ENCODE results near the gene SYNPR.

The SYNPR gene

DNA sequence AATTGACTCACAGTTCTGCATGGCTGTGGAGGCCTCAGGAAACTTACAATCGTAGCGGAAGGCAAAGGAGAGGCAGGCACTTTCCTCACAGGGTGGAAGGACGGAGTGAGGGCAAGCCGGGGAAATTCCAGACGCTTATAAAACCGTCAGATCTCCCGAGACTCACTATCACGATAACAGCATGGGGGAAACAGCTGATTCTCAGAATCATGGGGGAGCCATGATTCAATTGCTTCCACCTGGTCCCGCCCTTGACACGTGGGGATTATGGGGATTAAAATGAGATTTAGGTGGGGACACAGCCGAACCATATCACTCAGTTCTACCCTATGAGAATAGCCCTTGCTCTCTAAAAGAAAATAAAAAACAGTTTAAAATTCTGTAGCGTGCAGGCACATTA lies 13.4 kb upstream of the SYNPR start:
- no peak for DNase-seq (ENCODE audit: low read depth)
- no peak overlapping the region for H3K4me3 ChIP-seq (ENCODE audit: low read depth, low read length)
- TF ChIP-seq, protein P1, sequence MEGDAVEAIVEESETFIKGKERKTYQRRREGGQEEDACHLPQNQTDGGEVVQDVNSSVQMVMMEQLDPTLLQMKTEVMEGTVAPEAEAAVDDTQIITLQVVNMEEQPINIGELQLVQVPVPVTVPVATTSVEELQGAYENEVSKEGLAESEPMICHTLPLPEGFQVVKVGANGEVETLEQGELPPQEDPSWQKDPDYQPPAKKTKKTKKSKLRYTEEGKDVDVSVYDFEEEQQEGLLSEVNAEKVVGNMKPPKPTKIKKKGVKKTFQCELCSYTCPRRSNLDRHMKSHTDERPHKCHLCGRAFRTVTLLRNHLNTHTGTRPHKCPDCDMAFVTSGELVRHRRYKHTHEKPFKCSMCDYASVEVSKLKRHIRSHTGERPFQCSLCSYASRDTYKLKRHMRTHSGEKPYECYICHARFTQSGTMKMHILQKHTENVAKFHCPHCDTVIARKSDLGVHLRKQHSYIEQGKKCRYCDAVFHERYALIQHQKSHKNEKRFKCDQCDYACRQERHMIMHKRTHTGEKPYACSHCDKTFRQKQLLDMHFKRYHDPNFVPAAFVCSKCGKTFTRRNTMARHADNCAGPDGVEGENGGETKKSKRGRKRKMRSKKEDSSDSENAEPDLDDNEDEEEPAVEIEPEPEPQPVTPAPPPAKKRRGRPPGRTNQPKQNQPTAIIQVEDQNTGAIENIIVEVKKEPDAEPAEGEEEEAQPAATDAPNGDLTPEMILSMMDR (IDR thresholded peaks at IDR 0.05; ENCODE audit: low read depth, low read length) = no peak

DNA sequence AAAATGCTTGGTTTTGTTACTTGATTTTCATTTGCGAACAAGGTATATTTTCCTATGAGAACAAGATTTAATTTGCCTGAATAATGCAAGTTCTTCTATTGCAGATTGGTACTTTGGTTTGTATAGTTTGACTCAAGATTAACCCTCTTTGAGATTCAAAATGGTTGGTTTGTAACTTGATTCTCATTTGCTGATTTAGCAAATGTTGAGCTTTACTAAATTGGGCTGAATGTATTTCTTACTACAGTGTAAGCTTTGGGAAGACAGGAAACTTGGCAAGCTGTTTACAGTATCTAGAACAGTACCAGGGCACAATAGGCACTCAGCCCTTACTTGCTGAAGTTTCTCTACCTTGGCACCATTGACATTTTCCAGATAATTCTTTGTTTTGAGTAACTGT lies 3.7 kb upstream of the SYNPR start:
- no peak overlapping the region for H3K4me3 ChIP-seq (ENCODE audit: low read depth, low read length)
- no peak for DNase-seq (ENCODE audit: low read depth)
- TF ChIP-seq MYC (IDR thresholded peaks at IDR 0.05; ENCODE audit: low read depth, low read length) (no peak), POLR2A (IDR thresholded peaks at IDR 0.05; ENCODE audit: extremely low read depth, insufficient read length) (no peak)
- TF ChIP-seq, protein P1 (IDR thresholded peaks at IDR 0.05; ENCODE audit: low read depth, low read length) = no peak
- TF ChIP-seq, protein P2, sequence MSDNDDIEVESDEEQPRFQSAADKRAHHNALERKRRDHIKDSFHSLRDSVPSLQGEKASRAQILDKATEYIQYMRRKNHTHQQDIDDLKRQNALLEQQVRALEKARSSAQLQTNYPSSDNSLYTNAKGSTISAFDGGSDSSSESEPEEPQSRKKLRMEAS (IDR thresholded peaks at IDR 0.05; ENCODE audit: low read depth, low read length) = no peak

DNA sequence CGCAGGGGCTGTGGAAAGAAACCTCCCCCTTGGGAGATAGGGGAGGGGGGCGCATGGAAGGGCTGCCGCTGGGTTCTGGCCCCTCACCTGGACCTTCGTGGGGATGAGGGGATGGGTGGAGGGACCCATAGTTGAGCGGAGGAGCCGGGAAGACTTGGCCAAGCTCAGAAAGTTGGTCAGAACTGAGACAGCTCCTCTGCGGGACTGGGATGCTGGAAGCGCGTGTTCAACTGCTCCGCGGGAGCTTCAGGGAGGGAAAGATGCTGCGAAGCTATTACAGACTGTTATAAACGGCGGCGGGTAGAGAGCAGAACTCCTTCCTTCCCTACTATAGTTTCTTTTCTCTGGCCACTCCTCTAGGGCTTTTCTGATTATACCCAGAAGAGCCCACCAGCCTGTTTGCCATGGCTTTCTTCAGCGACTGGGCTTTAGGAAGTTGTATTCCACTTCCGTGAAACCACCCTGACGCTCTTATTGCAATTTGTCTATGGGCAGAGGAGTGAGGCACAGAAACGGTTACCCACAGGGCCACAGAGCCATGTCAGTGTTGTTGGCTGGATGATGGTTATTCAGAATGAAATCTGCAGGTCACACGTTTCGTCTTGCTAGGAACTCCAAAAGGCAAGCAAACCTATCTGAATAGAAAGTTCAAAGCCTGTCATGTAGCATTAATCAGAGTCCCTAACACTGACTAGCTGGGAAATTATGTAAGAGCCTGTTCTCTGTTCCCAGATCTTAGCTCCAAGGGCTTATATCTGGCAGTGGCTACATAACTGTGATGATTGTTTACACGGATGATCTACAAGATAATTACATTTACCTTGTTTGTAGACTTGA lies 1.1 kb downstream of the SYNPR start:
- no peak overlapping the region for H3K4me3 ChIP-seq (ENCODE audit: low read depth, low read length)
- DNase-seq (ENCODE audit: low read depth) = no peak

GRCh38 chr3:63287610-63288009 lies 9.5 kb downstream of the SYNPR start:
- no peak overlapping the region for H3K4me3 ChIP-seq (ENCODE audit: low read depth, low read length)
- no peak for DNase-seq (ENCODE audit: low read depth)
- TF ChIP-seq, protein P2 (IDR thresholded peaks at IDR 0.05; ENCODE audit: low read depth, low read length) = no peak
- TF ChIP-seq MYC (IDR thresholded peaks at IDR 0.05; ENCODE audit: low read depth, low read length) (no peak), POLR2A (IDR thresholded peaks at IDR 0.05; ENCODE audit: extremely low read depth, insufficient read length) (no peak)
- TF ChIP-seq, protein P1 (IDR thresholded peaks at IDR 0.05; ENCODE audit: low read depth, low read length) = no peak

More for the DNA sequence above, 1.1 kb downstream of the SYNPR start:
- TF ChIP-seq MYC (IDR thresholded peaks at IDR 0.05; ENCODE audit: low read depth, low read length) (no peak), POLR2A (IDR thresholded peaks at IDR 0.05; ENCODE audit: extremely low read depth, insufficient read length) (no peak)
- TF ChIP-seq, protein P1 (IDR thresholded peaks at IDR 0.05; ENCODE audit: low read depth, low read length) = no peak
- TF ChIP-seq, protein P2 (IDR thresholded peaks at IDR 0.05; ENCODE audit: low read depth, low read length) = no peak

GRCh38 chr3:63290686-63291085 lies 12.6 kb downstream of the SYNPR start:
- H3K4me3 ChIP-seq (ENCODE audit: low read depth, low read length) = no peak overlapping the region
- TF ChIP-seq, protein P1 (IDR thresholded peaks at IDR 0.05; ENCODE audit: low read depth, low read length) = no peak
- TF ChIP-seq, protein P2 (IDR thresholded peaks at IDR 0.05; ENCODE audit: low read depth, low read length) = no peak
- TF ChIP-seq POLR2A (IDR thresholded peaks at IDR 0.05; ENCODE audit: extremely low read depth, insufficient read length) = no peak
- no peak for TF ChIP-seq MYC (IDR thresholded peaks at IDR 0.05; ENCODE audit: low read depth, low read length)
- no peak for DNase-seq (ENCODE audit: low read depth)

All from NB4 (cell line).